ENCODE data around the gene SPINT1.

GRCh38 chr15:40844696-40845030 lies 815 bp downstream of the SPINT1 start:
- no peak for TF ChIP-seq CTCF (conservative IDR thresholded peaks at IDR 0.05; ENCODE audit: low read depth, low read length)
- TF ChIP-seq EZH2phosphoT487 (IDR thresholded peaks at IDR 0.05; ENCODE audit: borderline replicate concordance, low read length) = no peak
